Measurements from ENCODE around the gene AMN.

- TF ChIP-seq, protein P1, sequence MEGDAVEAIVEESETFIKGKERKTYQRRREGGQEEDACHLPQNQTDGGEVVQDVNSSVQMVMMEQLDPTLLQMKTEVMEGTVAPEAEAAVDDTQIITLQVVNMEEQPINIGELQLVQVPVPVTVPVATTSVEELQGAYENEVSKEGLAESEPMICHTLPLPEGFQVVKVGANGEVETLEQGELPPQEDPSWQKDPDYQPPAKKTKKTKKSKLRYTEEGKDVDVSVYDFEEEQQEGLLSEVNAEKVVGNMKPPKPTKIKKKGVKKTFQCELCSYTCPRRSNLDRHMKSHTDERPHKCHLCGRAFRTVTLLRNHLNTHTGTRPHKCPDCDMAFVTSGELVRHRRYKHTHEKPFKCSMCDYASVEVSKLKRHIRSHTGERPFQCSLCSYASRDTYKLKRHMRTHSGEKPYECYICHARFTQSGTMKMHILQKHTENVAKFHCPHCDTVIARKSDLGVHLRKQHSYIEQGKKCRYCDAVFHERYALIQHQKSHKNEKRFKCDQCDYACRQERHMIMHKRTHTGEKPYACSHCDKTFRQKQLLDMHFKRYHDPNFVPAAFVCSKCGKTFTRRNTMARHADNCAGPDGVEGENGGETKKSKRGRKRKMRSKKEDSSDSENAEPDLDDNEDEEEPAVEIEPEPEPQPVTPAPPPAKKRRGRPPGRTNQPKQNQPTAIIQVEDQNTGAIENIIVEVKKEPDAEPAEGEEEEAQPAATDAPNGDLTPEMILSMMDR (IDR thresholded peaks at IDR 0.05; ENCODE audit: borderline replicate concordance, extremely low read depth, low read length, poor library complexity, severe bottlenecking): no peak
- no peak for TF ChIP-seq EZH2 (IDR thresholded peaks at IDR 0.05; ENCODE audit: borderline replicate concordance, low read depth, low read length, severe bottlenecking)
Measured at GRCh38 chr14:102909462-102909861, 13.0 kb upstream of the AMN start.

All from DND-41 (cell line).